ENCODE data around the gene MED28.

DNA sequence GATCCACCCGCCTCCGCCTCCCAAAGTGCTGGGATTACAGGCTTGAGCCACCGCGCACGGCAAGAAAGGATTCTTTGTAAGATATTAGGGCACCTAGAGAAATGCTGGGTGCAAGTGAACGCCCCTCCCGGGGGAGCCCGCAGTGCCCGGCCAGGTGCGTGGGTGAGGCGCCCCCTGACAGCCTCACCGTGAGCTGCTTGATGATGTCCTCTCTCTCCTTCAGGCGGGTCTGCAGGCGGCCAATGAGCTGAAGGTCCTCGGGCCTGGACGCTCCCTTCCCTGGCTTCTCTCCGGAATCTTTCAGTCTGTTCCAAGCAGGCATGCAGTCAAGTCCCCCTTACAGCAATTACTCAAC lies 21.9 kb downstream of the MED28 start:
- TF ChIP-seq, protein P1, sequence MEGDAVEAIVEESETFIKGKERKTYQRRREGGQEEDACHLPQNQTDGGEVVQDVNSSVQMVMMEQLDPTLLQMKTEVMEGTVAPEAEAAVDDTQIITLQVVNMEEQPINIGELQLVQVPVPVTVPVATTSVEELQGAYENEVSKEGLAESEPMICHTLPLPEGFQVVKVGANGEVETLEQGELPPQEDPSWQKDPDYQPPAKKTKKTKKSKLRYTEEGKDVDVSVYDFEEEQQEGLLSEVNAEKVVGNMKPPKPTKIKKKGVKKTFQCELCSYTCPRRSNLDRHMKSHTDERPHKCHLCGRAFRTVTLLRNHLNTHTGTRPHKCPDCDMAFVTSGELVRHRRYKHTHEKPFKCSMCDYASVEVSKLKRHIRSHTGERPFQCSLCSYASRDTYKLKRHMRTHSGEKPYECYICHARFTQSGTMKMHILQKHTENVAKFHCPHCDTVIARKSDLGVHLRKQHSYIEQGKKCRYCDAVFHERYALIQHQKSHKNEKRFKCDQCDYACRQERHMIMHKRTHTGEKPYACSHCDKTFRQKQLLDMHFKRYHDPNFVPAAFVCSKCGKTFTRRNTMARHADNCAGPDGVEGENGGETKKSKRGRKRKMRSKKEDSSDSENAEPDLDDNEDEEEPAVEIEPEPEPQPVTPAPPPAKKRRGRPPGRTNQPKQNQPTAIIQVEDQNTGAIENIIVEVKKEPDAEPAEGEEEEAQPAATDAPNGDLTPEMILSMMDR (IDR thresholded peaks at IDR 0.05) = no peak
- TF ChIP-seq POLR2A (IDR thresholded peaks at IDR 0.05) = no peak
- TF ChIP-seq POLR2AphosphoS5 (IDR thresholded peaks at IDR 0.05) = no peak
- TF ChIP-seq EP300 (IDR thresholded peaks at IDR 0.05; ENCODE audit: low read depth) = no peak

Measured in transverse colon (tissue), 4 donors.